ENCODE results near the gene GLYATL2.

The GLYATL2 gene, protein sequence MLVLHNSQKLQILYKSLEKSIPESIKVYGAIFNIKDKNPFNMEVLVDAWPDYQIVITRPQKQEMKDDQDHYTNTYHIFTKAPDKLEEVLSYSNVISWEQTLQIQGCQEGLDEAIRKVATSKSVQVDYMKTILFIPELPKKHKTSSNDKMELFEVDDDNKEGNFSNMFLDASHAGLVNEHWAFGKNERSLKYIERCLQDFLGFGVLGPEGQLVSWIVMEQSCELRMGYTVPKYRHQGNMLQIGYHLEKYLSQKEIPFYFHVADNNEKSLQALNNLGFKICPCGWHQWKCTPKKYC

DNA sequence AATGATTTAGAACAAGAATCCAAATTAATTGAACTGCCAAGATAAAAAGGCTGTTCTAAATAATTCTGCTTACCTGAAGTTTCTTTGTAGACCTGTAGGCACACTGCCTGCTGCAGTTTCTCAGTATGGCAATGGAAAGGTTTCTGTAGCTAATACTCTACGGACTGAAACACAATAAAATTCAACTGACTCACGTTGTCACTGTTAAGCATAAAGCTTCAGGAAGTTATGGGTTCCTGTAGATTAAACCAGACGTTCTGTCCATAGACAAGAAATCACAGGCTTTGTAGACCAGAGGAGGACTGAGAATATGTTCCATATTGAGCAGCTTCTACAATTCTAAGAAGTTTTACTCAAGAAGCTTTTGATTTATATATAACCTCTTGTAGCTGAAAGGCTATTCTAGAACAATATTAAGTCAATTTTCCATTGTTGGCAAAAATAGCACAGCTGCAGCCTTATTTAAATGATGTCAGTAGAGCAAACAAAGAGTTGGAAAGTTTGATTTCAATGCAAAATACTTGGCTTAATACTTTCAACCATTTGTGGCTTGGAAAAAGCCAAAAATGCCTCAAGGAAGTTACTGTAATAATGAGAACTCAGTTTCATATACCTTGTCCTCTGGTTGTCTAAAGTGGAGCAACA is at the start of gene GLYATL2:
TSS of gene GLYATL2 (minus strand) at position 344 of the 645 bp plus-strand sequence. CDS start 5,092 bp downstream, outside the sequence.
- no peak for DNase-seq (ENCODE audit: extremely low read depth, low read depth)
- H3K4me3 ChIP-seq (replicated peaks; ENCODE audit: low read depth, low read length), result no peak within 1 kb of the TSS
- TF ChIP-seq, protein P1, sequence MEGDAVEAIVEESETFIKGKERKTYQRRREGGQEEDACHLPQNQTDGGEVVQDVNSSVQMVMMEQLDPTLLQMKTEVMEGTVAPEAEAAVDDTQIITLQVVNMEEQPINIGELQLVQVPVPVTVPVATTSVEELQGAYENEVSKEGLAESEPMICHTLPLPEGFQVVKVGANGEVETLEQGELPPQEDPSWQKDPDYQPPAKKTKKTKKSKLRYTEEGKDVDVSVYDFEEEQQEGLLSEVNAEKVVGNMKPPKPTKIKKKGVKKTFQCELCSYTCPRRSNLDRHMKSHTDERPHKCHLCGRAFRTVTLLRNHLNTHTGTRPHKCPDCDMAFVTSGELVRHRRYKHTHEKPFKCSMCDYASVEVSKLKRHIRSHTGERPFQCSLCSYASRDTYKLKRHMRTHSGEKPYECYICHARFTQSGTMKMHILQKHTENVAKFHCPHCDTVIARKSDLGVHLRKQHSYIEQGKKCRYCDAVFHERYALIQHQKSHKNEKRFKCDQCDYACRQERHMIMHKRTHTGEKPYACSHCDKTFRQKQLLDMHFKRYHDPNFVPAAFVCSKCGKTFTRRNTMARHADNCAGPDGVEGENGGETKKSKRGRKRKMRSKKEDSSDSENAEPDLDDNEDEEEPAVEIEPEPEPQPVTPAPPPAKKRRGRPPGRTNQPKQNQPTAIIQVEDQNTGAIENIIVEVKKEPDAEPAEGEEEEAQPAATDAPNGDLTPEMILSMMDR (IDR thresholded peaks at IDR 0.05; ENCODE audit: low read depth, low read length, missing control alignments), result no peak

DNA sequence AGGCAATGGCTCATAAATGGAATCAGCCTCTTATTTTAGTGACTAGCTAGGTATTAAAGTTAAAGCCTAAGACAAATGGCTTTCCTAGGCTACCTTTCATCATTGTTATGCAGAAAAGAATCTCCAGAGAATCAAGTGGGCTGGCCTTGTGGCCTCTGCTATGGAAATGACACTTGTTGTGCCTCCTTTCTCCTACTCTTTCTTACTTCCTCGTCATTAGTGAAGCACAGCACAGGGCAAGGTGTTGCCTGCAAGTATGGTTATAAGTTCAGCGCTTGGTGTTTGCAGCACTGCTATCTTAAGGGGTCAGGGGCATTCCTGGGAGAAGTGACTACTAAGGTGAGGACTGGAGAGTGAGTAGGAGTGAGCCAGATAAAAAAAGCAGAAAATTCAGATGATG is 49.4 kb upstream of the GLYATL2 start:
- no peak for DNase-seq (ENCODE audit: extremely low read depth, low read depth)
- TF ChIP-seq, protein P1 (IDR thresholded peaks at IDR 0.05; ENCODE audit: low read depth, low read length, missing control alignments), result no peak
- H3K4me3 ChIP-seq (replicated peaks; ENCODE audit: low read depth, low read length), result no peak overlapping the region

GRCh38 chr11:58888579-58888978 is 44.1 kb upstream of the GLYATL2 start:
- DNase-seq (ENCODE audit: extremely low read depth, low read depth), result no peak
- TF ChIP-seq, protein P1 (IDR thresholded peaks at IDR 0.05; ENCODE audit: low read depth, low read length, missing control alignments), result no peak
- no peak overlapping the region for H3K4me3 ChIP-seq (replicated peaks; ENCODE audit: low read depth, low read length)

- no peak overlapping the region for H3K4me3 ChIP-seq (replicated peaks; ENCODE audit: low read depth, low read length)
- DNase-seq (ENCODE audit: extremely low read depth, low read depth), result no peak
- TF ChIP-seq, protein P1 (IDR thresholded peaks at IDR 0.05; ENCODE audit: low read depth, low read length, missing control alignments), result no peak
These were observed 42.9 kb upstream of the GLYATL2 start for GRCh38 chr11:58887452-58887851.

DNA sequence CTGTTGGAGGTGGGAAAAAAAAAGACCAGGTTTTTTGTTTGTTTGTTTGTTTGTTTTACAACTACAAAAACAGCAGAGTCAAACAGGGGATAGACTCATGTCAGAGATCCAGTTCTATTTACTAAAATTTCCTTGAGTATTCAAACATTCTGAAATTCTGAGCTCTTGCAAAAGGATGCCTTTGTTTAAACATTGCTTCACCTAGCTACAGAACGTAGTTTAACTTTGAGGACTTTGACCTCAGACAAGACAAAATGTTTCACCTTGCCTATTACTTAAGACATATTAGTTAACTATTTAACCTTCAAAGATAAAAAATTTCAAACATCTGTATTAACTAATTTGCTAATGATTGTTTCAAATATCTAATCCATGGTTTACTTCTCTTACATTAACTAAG is 36.1 kb upstream of the GLYATL2 start:
- TF ChIP-seq, protein P1 (IDR thresholded peaks at IDR 0.05; ENCODE audit: low read depth, low read length, missing control alignments), result no peak
- H3K4me3 ChIP-seq (replicated peaks; ENCODE audit: low read depth, low read length), result no peak overlapping the region
- no peak for DNase-seq (ENCODE audit: extremely low read depth, low read depth)

- TF ChIP-seq, protein P1 (IDR thresholded peaks at IDR 0.05; ENCODE audit: low read depth, low read length, missing control alignments), result no peak
- DNase-seq (ENCODE audit: extremely low read depth, low read depth), result no peak
- H3K4me3 ChIP-seq (replicated peaks; ENCODE audit: low read depth, low read length), result no peak overlapping the region
These were observed 35.7 kb upstream of the GLYATL2 start for GRCh38 chr11:58880166-58880565.
